ENCODE measurements around the gene PTAFR.
"Not testable (repeated sequence)": the region's sequence is repeated elsewhere in the genome, so short reads cannot be mapped to it uniquely, and the experiment has no call there.

Gene PTAFR

GRCh38 chr1:28143496-28144202, 32.8 kb downstream of the PTAFR start:
- no peak overlapping the region for H3K27ac ChIP-seq (ENCODE audit: low read depth, low read length, severe bottlenecking)
- H3K36me3 ChIP-seq (ENCODE audit: control insufficient read depth, insufficient read depth, low read length): no peaks in the 10 kb centered on the region
- H3K9me3 ChIP-seq (ENCODE audit: control insufficient read depth, low read length): no peaks in the 10 kb centered on the region
- peaks cover 5% of the 10 kb centered on the region for H3K4me1 ChIP-seq (ENCODE audit: control insufficient read depth, insufficient read depth, low read length, poor library complexity, severe bottlenecking)
- WGBS, 2 experiments (ENCODE audit: insufficient coverage in 2 of 2): 91 to 100% methylated on average over 2 to 3 of the region's 4 CpGs
- no peak overlapping the region for H3K4me3 ChIP-seq (ENCODE audit: extremely low read depth, insufficient read depth, low read length, poor library complexity, severe bottlenecking)

GRCh38 chr1:28141685-28142084, 34.8 kb downstream of the PTAFR start:
- WGBS, 2 experiments (ENCODE audit: insufficient coverage in 2 of 2): no CpG with 5 or more reads among the region's 2 CpGs
- H3K4me3 ChIP-seq (ENCODE audit: extremely low read depth, insufficient read depth, low read length, poor library complexity, severe bottlenecking): no peak overlapping the region
- H3K27ac ChIP-seq (ENCODE audit: low read depth, low read length, severe bottlenecking): no peak overlapping the region
- H3K4me1 ChIP-seq (ENCODE audit: control insufficient read depth, insufficient read depth, low read length, poor library complexity, severe bottlenecking): peaks cover 2% of the 10 kb centered on the region
- H3K36me3 ChIP-seq (ENCODE audit: control insufficient read depth, insufficient read depth, low read length): no peaks in the 10 kb centered on the region
- no peaks in the 10 kb centered on the region for H3K9me3 ChIP-seq (ENCODE audit: control insufficient read depth, low read length)

- 92 to 96% methylated on average over 7 of the region's 8 CpGs for WGBS, 2 experiments (ENCODE audit: insufficient coverage in 2 of 2)
- H3K4me3 ChIP-seq (ENCODE audit: extremely low read depth, insufficient read depth, low read length, poor library complexity, severe bottlenecking); H3K36me3 ChIP-seq (ENCODE audit: control insufficient read depth, insufficient read depth, low read length); H3K9me3 ChIP-seq (ENCODE audit: control insufficient read depth, low read length); H3K4me1 ChIP-seq (ENCODE audit: control insufficient read depth, insufficient read depth, low read length, poor library complexity, severe bottlenecking); H3K27ac ChIP-seq (ENCODE audit: low read depth, low read length, severe bottlenecking): not testable (repeated sequence)
These were observed 36.6 kb downstream of the PTAFR start for GRCh38 chr1:28139866-28140265.

GRCh38 chr1:28139025-28139712, 37.3 kb downstream of the PTAFR start:
- Histone ChIP-seq H3K4me1 (ENCODE audit: control insufficient read depth, insufficient read depth, low read length, poor library complexity, severe bottlenecking) (peaks cover 3% of the 10 kb centered on the region), H3K36me3 (ENCODE audit: control insufficient read depth, insufficient read depth, low read length) (no peaks in the 10 kb centered on the region), H3K4me3 (ENCODE audit: extremely low read depth, insufficient read depth, low read length, poor library complexity, severe bottlenecking) (no peak overlapping the region), H3K27ac (ENCODE audit: low read depth, low read length, severe bottlenecking) (no peak overlapping the region), H3K9me3 (ENCODE audit: control insufficient read depth, low read length) (no peaks in the 10 kb centered on the region)
- WGBS, 2 experiments (ENCODE audit: insufficient coverage in 2 of 2): 92 to 94% methylated on average over 6 of the region's 7 CpGs

- no peaks in the 10 kb centered on the region for H3K36me3 ChIP-seq (ENCODE audit: control insufficient read depth, insufficient read depth, low read length)
- H3K9me3 ChIP-seq (ENCODE audit: control insufficient read depth, low read length): peaks cover 4% of the 10 kb centered on the region
- 100% methylated on average over 2 of the region's 4 CpGs for WGBS, 2 experiments (ENCODE audit: insufficient coverage in 2 of 2)
- H3K4me3 ChIP-seq (ENCODE audit: extremely low read depth, insufficient read depth, low read length, poor library complexity, severe bottlenecking): no peak overlapping the region
- H3K4me1 ChIP-seq (ENCODE audit: control insufficient read depth, insufficient read depth, low read length, poor library complexity, severe bottlenecking): peaks cover 3% of the 10 kb centered on the region
- H3K27ac ChIP-seq (ENCODE audit: low read depth, low read length, severe bottlenecking): no peak overlapping the region
These were observed 39.4 kb downstream of the PTAFR start for GRCh38 chr1:28136922-28137613.

- no peaks in the 10 kb centered on the region for H3K36me3 ChIP-seq (ENCODE audit: control insufficient read depth, insufficient read depth, low read length)
- H3K27ac ChIP-seq (ENCODE audit: low read depth, low read length, severe bottlenecking): no peak overlapping the region
- WGBS, 2 experiments (ENCODE audit: insufficient coverage in 2 of 2): 89 to 91% methylated on average over 6 of the region's 8 CpGs
- H3K9me3 ChIP-seq (ENCODE audit: control insufficient read depth, low read length): peaks cover 4% of the 10 kb centered on the region
- H3K4me3 ChIP-seq (ENCODE audit: extremely low read depth, insufficient read depth, low read length, poor library complexity, severe bottlenecking): no peak overlapping the region
- peaks cover 3% of the 10 kb centered on the region for H3K4me1 ChIP-seq (ENCODE audit: control insufficient read depth, insufficient read depth, low read length, poor library complexity, severe bottlenecking)
These were observed 40.1 kb downstream of the PTAFR start for GRCh38 chr1:28136169-28136921.

GRCh38 chr1:28135371-28136168, 40.9 kb downstream of the PTAFR start:
- WGBS, 2 experiments (ENCODE audit: insufficient coverage in 2 of 2): 91 to 92% methylated on average over 9 to 11 of the region's 14 CpGs
- Histone ChIP-seq H3K27ac (ENCODE audit: low read depth, low read length, severe bottlenecking) (no peak overlapping the region), H3K9me3 (ENCODE audit: control insufficient read depth, low read length) (peaks cover 4% of the 10 kb centered on the region)

GRCh38 chr1:28134651-28135207, 41.8 kb downstream of the PTAFR start:
- H3K36me3 ChIP-seq (ENCODE audit: control insufficient read depth, insufficient read depth, low read length): no peaks in the 10 kb centered on the region
- no peak overlapping the region for H3K4me3 ChIP-seq (ENCODE audit: extremely low read depth, insufficient read depth, low read length, poor library complexity, severe bottlenecking)
- H3K4me1 ChIP-seq (ENCODE audit: control insufficient read depth, insufficient read depth, low read length, poor library complexity, severe bottlenecking): peaks cover 3% of the 10 kb centered on the region
- WGBS, 2 experiments (ENCODE audit: insufficient coverage in 2 of 2): 78 to 100% methylated on average over 1 of the region's 2 CpGs
- H3K9me3 ChIP-seq (ENCODE audit: control insufficient read depth, low read length): peaks cover 4% of the 10 kb centered on the region
- H3K27ac ChIP-seq (ENCODE audit: low read depth, low read length, severe bottlenecking): no peak overlapping the region

More at GRCh38 chr1:28135371-28136168, 40.9 kb downstream of the PTAFR start:
- H3K4me3 ChIP-seq (ENCODE audit: extremely low read depth, insufficient read depth, low read length, poor library complexity, severe bottlenecking): no peak overlapping the region
- H3K4me1 ChIP-seq (ENCODE audit: control insufficient read depth, insufficient read depth, low read length, poor library complexity, severe bottlenecking): peaks cover 3% of the 10 kb centered on the region
- no peaks in the 10 kb centered on the region for H3K36me3 ChIP-seq (ENCODE audit: control insufficient read depth, insufficient read depth, low read length)

- WGBS, 2 experiments (ENCODE audit: insufficient coverage in 2 of 2): 84 to 88% methylated on average over 5 to 7 of the region's 11 CpGs
- Histone ChIP-seq H3K4me1 (ENCODE audit: control insufficient read depth, insufficient read depth, low read length, poor library complexity, severe bottlenecking) (peaks cover 3% of the 10 kb centered on the region), H3K27ac (ENCODE audit: low read depth, low read length, severe bottlenecking) (no peak overlapping the region), H3K4me3 (ENCODE audit: extremely low read depth, insufficient read depth, low read length, poor library complexity, severe bottlenecking) (no peak overlapping the region), H3K36me3 (ENCODE audit: control insufficient read depth, insufficient read depth, low read length) (no peaks in the 10 kb centered on the region), H3K9me3 (ENCODE audit: control insufficient read depth, low read length) (peaks cover 4% of the 10 kb centered on the region)
These were observed 44.0 kb downstream of the PTAFR start for GRCh38 chr1:28132171-28133167.
